OCI-LY3 (cell line): ENCODE measurements around the gene MINDY1.

Experiments
- EZH2phosphoT487 ChIP-seq: fragments of 200-600 bp; shearing (Covaris generic); IDR thresholded peaks from 2 replicates; pipeline ENCODE4 v1.6.1; 2018; ENCODE audit warnings: antibody characterized with exemption, mixed run types, low read depth
- TF ChIP-seq, protein P1 (sequence below): fragments of 200-600, 300-600 bp; sonication (generic); IDR thresholded peaks from 2 replicates; pipeline ENCODE4 v1.5.1; 2014; ENCODE audit warnings: antibody characterized with exemption, low read length, low read depth

- TF ChIP-seq, protein P1, sequence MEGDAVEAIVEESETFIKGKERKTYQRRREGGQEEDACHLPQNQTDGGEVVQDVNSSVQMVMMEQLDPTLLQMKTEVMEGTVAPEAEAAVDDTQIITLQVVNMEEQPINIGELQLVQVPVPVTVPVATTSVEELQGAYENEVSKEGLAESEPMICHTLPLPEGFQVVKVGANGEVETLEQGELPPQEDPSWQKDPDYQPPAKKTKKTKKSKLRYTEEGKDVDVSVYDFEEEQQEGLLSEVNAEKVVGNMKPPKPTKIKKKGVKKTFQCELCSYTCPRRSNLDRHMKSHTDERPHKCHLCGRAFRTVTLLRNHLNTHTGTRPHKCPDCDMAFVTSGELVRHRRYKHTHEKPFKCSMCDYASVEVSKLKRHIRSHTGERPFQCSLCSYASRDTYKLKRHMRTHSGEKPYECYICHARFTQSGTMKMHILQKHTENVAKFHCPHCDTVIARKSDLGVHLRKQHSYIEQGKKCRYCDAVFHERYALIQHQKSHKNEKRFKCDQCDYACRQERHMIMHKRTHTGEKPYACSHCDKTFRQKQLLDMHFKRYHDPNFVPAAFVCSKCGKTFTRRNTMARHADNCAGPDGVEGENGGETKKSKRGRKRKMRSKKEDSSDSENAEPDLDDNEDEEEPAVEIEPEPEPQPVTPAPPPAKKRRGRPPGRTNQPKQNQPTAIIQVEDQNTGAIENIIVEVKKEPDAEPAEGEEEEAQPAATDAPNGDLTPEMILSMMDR: no peak
- TF ChIP-seq EZH2phosphoT487: no peak
Observed at GRCh38 chr1:150987924-150988323, 18.8 kb downstream of the MINDY1 start.
